Naive thymus-derived CD4-positive, alpha-beta T cell (primary cell): ENCODE measurements around the gene MED7. TPM values are rescaled to one million over a fixed set of nuclear protein-coding genes. Genes with fewer than 3 reads are reported as not detected.

ENCODE experiments used
- ATAC-seq: fragments of 150-1000 bp; cut with Tn5 transposase; 2 replicates; pipeline ENCODE4 v1.10.0; 2021; ENCODE audit warnings: mild to moderate bottlenecking, moderate library complexity
- CTCF ChIA-PET: fragments of 350-600 bp; sonication (Branson Sonifier 250); formaldehyde crosslinking; loops from one replicate; lab custom pipeline; 2021; ENCODE audit warnings: antibody characterized with exemption; lab: Charles Lee
- POLR2A ChIA-PET: fragments of 350-600 bp; sonication (Branson Sonifier 250); formaldehyde crosslinking; loops from one replicate; lab custom pipeline; 2021; ENCODE audit warnings: antibody characterized with exemption, inconsistent platforms; lab: Charles Lee
- DNase-seq, 9 donors: peaks; one replicate each; pipeline versions ENCODE4 v3.0.0 to v3.0.0-alpha.2; 2020 to 2022; ENCODE audit warnings: mixed read lengths in 1 of 9
- H3K27ac ChIP-seq: one replicate; pipeline ENCODE4 v1.7.0; 2013; ENCODE audit warnings: mild to moderate bottlenecking, low read depth, low read length, moderate library complexity
- H3K27me3 ChIP-seq, 2 donors: one replicate each; pipeline ENCODE4 v1.7.0; 2013; ENCODE audit warnings: low read length in 2 of 2, mild to moderate bottlenecking in 2 of 2, moderate library complexity in 2 of 2; ENCODE audit not compliant: control insufficient read depth in 2 of 2, insufficient read depth in 2 of 2
- H3K36me3 ChIP-seq, 3 experiments: 1 replicate in 2 of 3; 2 replicates in 1 of 3; pipeline ENCODE4 v1.7.0; 2013; ENCODE audit warnings: low read length in 3 of 3, mild to moderate bottlenecking in 3 of 3, moderate library complexity in 1 of 3; ENCODE audit not compliant: insufficient read depth in 3 of 3, control insufficient read depth in 2 of 3
- H3K4me1 ChIP-seq, 2 donors: one replicate each; pipeline ENCODE4 v1.7.0; 2013; ENCODE audit warnings: low read length in 2 of 2, mild to moderate bottlenecking in 2 of 2, moderate library complexity in 1 of 2; ENCODE audit not compliant: control insufficient read depth in 2 of 2, insufficient read depth in 2 of 2
- H3K4me3 ChIP-seq: 2 replicates; pipeline ENCODE4 v1.7.0; 2013; ENCODE audit warnings: mild to moderate bottlenecking, low read length
- H3K9me3 ChIP-seq, 3 experiments: 1 replicate in 2 of 3; 2 replicates in 1 of 3; pipeline ENCODE4 v1.7.0; 2013; ENCODE audit warnings: low read length in 3 of 3; ENCODE audit not compliant: control insufficient read depth in 2 of 3
- H3K27ac Mint-ChIP-seq, 9 donors: one replicate each; pipeline ENCODE4 v1.8.0; 2020 to 2022; ENCODE audit warnings: mixed read lengths in 9 of 9, mild to moderate bottlenecking in 8 of 9, moderate library complexity in 5 of 9, inconsistent platforms in 2 of 9
- H3K27me3 Mint-ChIP-seq, 5 donors: one replicate each; pipeline ENCODE4 v1.8.0; 2021 to 2022; ENCODE audit warnings: mixed read lengths in 5 of 5, mild to moderate bottlenecking in 1 of 5
- H3K36me3 Mint-ChIP-seq, 5 donors: one replicate each; pipeline ENCODE4 v1.8.0; 2020 to 2022; ENCODE audit warnings: mixed read lengths in 5 of 5, mild to moderate bottlenecking in 3 of 5, inconsistent platforms in 1 of 5
- H3K4me1 Mint-ChIP-seq, 7 donors: one replicate each; pipeline ENCODE4 v1.8.0; 2020 to 2022; ENCODE audit warnings: mixed read lengths in 7 of 7, mild to moderate bottlenecking in 3 of 7, inconsistent platforms in 1 of 7
- H3K4me3 Mint-ChIP-seq, 10 donors: one replicate each; pipeline ENCODE4 v1.8.0; 2020 to 2022; ENCODE audit warnings: mild to moderate bottlenecking in 10 of 10, mixed read lengths in 10 of 10, moderate library complexity in 6 of 10, inconsistent platforms in 2 of 10
- H3K9me3 Mint-ChIP-seq, 11 donors: one replicate each; pipeline ENCODE4 v1.8.0; 2020 to 2022; ENCODE audit warnings: mixed read lengths in 11 of 11, mild to moderate bottlenecking in 4 of 11, inconsistent platforms in 1 of 11, moderate library complexity in 1 of 11
- intact Hi-C, 2 donors: fragments of 100-400 bp; cut with micrococcal nuclease; formaldehyde crosslinking; loops; one replicate each; pipeline ENCODE4 v1.15.1; 2023
- polyA plus RNA-seq, 2 donors: library from polyadenylated mRNA; unstranded; fragments of 300-500 nt; fragmentation: Illumina TruSeq; gene quantifications; one replicate each; pipeline ENCODE4 v1.2.3, GENCODE V29; 2021
- total RNA-seq, 6 experiments: library from RNA in 5 of 6; stranded (reverse) in 5 of 6; gene quantifications; 1 replicate in 5 of 6; 2 replicates in 1 of 6; pipeline ENCODE4 v1.2.3 and lab custom pipeline; 2021 to 2026

Gene MED7
- total and polyA plus RNA-seq, 7 experiments from 2014 or later, result 5.8 to 20.5 (median 14.2) TPM

DNA sequence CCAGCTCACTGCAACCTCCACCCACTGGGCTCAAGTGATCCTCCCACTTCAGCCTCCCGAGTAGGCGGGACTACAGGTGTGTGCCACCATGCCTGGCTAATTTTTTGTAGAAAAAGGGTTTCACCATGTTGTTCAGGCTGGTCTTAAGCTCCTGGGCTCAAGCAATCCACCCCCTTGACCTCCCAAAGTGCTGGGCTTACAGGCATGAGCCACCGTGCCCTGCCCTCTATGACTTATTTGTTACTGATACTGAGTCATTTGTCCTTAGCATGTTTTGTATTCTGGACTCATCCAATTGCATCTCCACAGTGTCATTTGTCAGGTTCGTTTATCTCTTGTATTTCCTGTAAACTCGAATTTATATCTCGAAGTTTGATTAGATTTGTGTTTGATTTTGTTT lies 35.3 kb upstream of the MED7 start:
- H3K27me3 Mint-ChIP-seq, result no peaks in the 10 kb centered on the region
- H3K4me3 Mint-ChIP-seq, result peak overlapping the region; percentile 31 to 98 (median 79)
- Histone ChIP-seq H3K27ac (peak overlapping the region; percentile 81), H3K9me3 (no peaks in the 10 kb centered on the region), H3K36me3 (peaks cover 0 to 10% (median 0%) of the 10 kb centered on the region in 3 experiments), H3K4me1 (peaks cover 37 to 39% of the 10 kb centered on the region in 2 donors), H3K4me3 (no peak overlapping the region), H3K27me3 (no peaks in the 10 kb centered on the region)
- H3K4me1 Mint-ChIP-seq, result peaks cover 34 to 70% (median 56%) of the 10 kb centered on the region in 7 donors
- H3K36me3 Mint-ChIP-seq, result peaks cover 6 to 29% (median 15%) of the 10 kb centered on the region in 5 donors
- intact Hi-C loops, result loop anchor here in 1 of 2 donors (1.0 kb wide), 1 partner anchor 12 kb away; the partner anchor contains the start of gene GARIN3
- H3K9me3 Mint-ChIP-seq, result peaks cover 0 to 6% (median 0%) of the 10 kb centered on the region in 11 donors
- ChIA-PET CTCF (no interaction called here), POLR2A (interaction anchor here (1.0 to 20.7 kb wide), 6 partner anchors 11 to 75 kb away, joined by 3 to 345 read pairs (median 16); partner anchors contain the start of gene GARIN3)
- H3K27ac Mint-ChIP-seq, result peak overlapping the region; percentile 88 to 98 (median 94)
- DNase-seq, result no peak
- no peak for ATAC-seq

GRCh38 chr5:157175071-157175612 lies 32.5 kb upstream of the MED7 start:
- Histone ChIP-seq H3K4me3 (no peak overlapping the region), H3K27me3 (no peaks in the 10 kb centered on the region), H3K36me3 (no peaks in the 10 kb centered on the region), H3K4me1 (peaks cover 46 to 57% of the 10 kb centered on the region in 2 donors), H3K9me3 (no peaks in the 10 kb centered on the region), H3K27ac (no peak overlapping the region)
- Mint-ChIP-seq H3K27ac (peak overlapping the region; percentile 46 to 81 (median 64)), H3K4me1 (peaks cover 46 to 91% (median 76%) of the 10 kb centered on the region in 7 donors), H3K27me3 (no peaks in the 10 kb centered on the region), H3K4me3 (peak overlapping the region in 3 of 10 donors; percentile 17 to 34 (median 32)), H3K36me3 (peaks cover 0 to 8% (median 0%) of the 10 kb centered on the region in 5 donors), H3K9me3 (peaks cover 0 to 11% (median 5%) of the 10 kb centered on the region in 11 donors)
- ATAC-seq (no peak), DNase-seq (peak in 1 of 9 donors; percentile 20)
- intact Hi-C loops, result no loop called here
- ChIA-PET POLR2A (interaction anchor here (1.1 to 20.7 kb wide), 8 partner anchors 8 to 42 kb away, joined by 3 to 345 read pairs (median 8); partner anchors contain the start of genes GARIN3 and MED7), CTCF (interaction anchor here (0.7 to 2.7 kb wide), 3 partner anchors 8 to 78 kb away, joined by 3 to 9 read pairs (median 6); no protein-coding TSS in a partner anchor)

- CTCF ChIA-PET, result interaction anchor here (1.2 to 1.5 kb wide), 2 partner anchors 22 to 23 kb away, joined by 3 to 4 read pairs; no protein-coding TSS in a partner anchor
- Histone ChIP-seq H3K9me3 (no peaks in the 10 kb centered on the region), H3K27ac (peak overlapping the region; percentile 80), H3K4me1 (peaks cover 20 to 35% of the 10 kb centered on the region in 2 donors), H3K36me3 (no peaks in the 10 kb centered on the region), H3K4me3 (peak overlapping the region; percentile 33), H3K27me3 (no peaks in the 10 kb centered on the region)
- Mint-ChIP-seq H3K27me3 (no peaks in the 10 kb centered on the region), H3K36me3 (peaks cover 0 to 7% (median 0%) of the 10 kb centered on the region in 5 donors), H3K9me3 (peaks cover 0 to 12% (median 6%) of the 10 kb centered on the region in 11 donors), H3K4me1 (peaks cover 33 to 91% (median 73%) of the 10 kb centered on the region in 7 donors), H3K4me3 (peak overlapping the region; percentile 49 to 82 (median 73)), H3K27ac (peak overlapping the region; percentile 83 to 96 (median 94))
- DNase-seq, result peak; percentile 21 to 90 (median 75)
- intact Hi-C loops, result loop anchor here (1.0 kb wide), 7 partner anchors 8 to 94 kb away; partner anchors contain the start of genes ITK (in 2 of the 2), CYFIP2 (in 1 of the 2) and MED7 (in 1 of the 2)
- POLR2A ChIA-PET, result interaction anchor here (0.7 to 20.7 kb wide), 17 partner anchors 8 to 96 kb away, joined by 3 to 345 read pairs (median 5); partner anchors contain the start of genes ITK and MED7
- peak; percentile 98 for ATAC-seq
These were observed 29.7 kb upstream of the MED7 start for GRCh38 chr5:157172403-157172802.

DNA sequence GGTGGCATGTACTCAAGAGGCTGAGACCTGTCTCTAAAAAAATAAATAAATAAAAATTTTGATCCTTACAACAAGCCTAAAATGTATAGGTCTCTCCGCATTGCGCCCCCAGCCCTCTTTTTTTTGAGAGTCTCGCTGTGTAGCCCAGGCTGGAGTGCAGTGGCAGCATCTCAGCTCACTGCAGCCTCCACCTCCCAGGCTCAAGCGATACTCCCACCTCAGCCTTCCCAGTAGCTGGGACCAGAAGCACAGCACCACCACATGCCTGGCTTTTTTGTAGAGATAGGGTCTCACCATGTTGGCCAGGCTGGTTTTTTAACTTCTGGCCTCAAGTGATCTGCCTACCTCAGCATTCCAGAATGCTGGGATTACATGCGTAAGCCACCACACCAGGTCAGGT lies 25.6 kb upstream of the MED7 start:
- POLR2A ChIA-PET, result interaction anchor here (0.9 to 3.2 kb wide), 10 partner anchors 8 to 104 kb away, joined by 3 to 27 read pairs (median 4); partner anchors contain the start of gene ITK
- H3K4me3 ChIP-seq, result no peak overlapping the region
- H3K4me1 ChIP-seq, result peaks cover 26 to 42% of the 10 kb centered on the region in 2 donors
- H3K27ac Mint-ChIP-seq, result peak overlapping the region in 5 of 9 donors; percentile 72 to 93 (median 90)
- no peaks in the 10 kb centered on the region for H3K36me3 ChIP-seq
- H3K9me3 Mint-ChIP-seq, result peaks cover 0 to 12% (median 6%) of the 10 kb centered on the region in 11 donors
- H3K4me1 Mint-ChIP-seq, result peaks cover 36 to 84% (median 75%) of the 10 kb centered on the region in 7 donors
- intact Hi-C loops, result no loop called here
- H3K9me3 ChIP-seq, result no peaks in the 10 kb centered on the region
- H3K4me3 Mint-ChIP-seq, result peak overlapping the region in 3 of 10 donors; percentile 13 to 81 (median 78)
- H3K27me3 ChIP-seq, result no peaks in the 10 kb centered on the region
- CTCF ChIA-PET, result interaction anchor here (0.7 to 1.7 kb wide), 6 partner anchors 8 to 159 kb away, joined by 3 to 9 read pairs (median 4); partner anchors contain the start of gene ITK
- no peaks in the 10 kb centered on the region for H3K27me3 Mint-ChIP-seq
- ATAC-seq (no peak), DNase-seq (no peak)
- H3K36me3 Mint-ChIP-seq, result peaks cover 0 to 4% (median 0%) of the 10 kb centered on the region in 5 donors
- no peak overlapping the region for H3K27ac ChIP-seq

DNA sequence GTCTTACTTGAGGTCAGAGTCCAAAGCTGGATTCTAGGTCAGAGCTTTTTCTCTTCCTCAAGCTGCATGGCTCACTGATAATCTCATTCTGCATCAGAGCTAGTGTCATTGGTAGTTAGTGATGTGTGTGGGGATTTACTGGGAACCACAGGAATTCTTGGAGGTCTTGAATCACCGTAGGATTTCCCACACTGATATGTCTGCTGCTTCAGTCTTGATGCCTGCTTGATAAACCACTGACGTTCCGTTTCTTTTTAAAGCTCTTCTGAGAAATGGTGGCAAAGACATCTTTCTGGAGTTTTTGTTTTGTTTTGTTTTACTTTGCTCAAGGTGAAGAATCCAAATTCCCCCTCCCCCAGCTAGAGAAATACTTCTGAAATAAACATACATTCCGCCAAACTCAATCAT lies 24.6 kb upstream of the MED7 start:
- ATAC-seq (peak; percentile 34), DNase-seq (no peak)
- peaks cover 16 to 33% of the 10 kb centered on the region in 2 donors for H3K4me1 ChIP-seq
- Mint-ChIP-seq H3K4me3 (peak overlapping the region; percentile 50 to 81 (median 72)), H3K27me3 (no peaks in the 10 kb centered on the region), H3K9me3 (peaks cover 0 to 12% (median 6%) of the 10 kb centered on the region in 11 donors), H3K27ac (peak overlapping the region; percentile 68 to 93 (median 87)), H3K4me1 (peaks cover 31 to 78% (median 72%) of the 10 kb centered on the region in 7 donors), H3K36me3 (peaks cover 0 to 9% (median 0%) of the 10 kb centered on the region in 5 donors)
- H3K4me3 ChIP-seq, result peak overlapping the region; percentile 21
- intact Hi-C loops, result loop anchor here (1.0 kb wide), 3 partner anchors 8 to 14 kb away; no protein-coding TSS in a partner anchor
- POLR2A ChIA-PET, result interaction anchor here (0.6 to 3.2 kb wide), 15 partner anchors 9 to 105 kb away, joined by 3 to 27 read pairs (median 4); partner anchors contain the start of genes ITK and MED7
- CTCF ChIA-PET, result interaction anchor here (0.9 to 1.7 kb wide), 7 partner anchors 9 to 82 kb away, joined by 3 to 9 read pairs (median 4); partner anchors contain the start of gene ITK
- no peaks in the 10 kb centered on the region for H3K9me3 ChIP-seq
- peak overlapping the region; percentile 62 for H3K27ac ChIP-seq
- H3K27me3 ChIP-seq, result no peaks in the 10 kb centered on the region
- H3K36me3 ChIP-seq, result no peaks in the 10 kb centered on the region
